ENCODE measurements around the gene CIP2A.
A peak's percentile ranks its signal among the peaks of the same experiment; 100 is the strongest.

CIP2A gene

DNA sequence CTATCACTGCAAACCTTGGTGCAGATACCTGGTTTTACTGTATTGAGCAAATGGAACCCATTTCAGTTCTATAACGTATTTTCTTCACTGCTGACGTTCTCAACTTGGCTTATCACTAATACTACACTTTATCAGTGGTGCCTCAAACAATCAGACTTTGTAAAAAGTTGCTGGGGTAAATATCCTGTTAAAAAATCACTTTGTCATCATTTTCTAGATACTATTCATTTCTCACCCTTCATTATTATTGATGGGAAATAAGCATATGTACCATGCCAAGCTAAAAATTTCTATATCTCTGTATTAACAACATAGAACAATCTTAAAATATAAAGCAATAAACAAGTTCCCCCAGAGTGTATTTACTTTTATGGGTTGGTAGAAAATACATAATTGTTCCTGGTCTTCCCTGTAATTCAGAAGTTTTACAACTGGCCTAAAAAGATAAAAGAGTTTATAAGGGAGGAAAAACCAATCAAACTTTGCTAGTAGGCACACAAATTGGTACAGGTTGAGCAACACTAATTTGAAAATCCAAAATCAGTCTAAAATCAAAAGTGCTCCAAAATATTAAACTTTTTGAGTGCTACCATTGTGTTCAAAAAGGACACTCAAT lies 33.2 kb downstream of the CIP2A start:
- DNase-seq = no peak

GRCh38 chr3:108554913-108555571 lies 34.2 kb downstream of the CIP2A start:
- no peak for DNase-seq

DNA sequence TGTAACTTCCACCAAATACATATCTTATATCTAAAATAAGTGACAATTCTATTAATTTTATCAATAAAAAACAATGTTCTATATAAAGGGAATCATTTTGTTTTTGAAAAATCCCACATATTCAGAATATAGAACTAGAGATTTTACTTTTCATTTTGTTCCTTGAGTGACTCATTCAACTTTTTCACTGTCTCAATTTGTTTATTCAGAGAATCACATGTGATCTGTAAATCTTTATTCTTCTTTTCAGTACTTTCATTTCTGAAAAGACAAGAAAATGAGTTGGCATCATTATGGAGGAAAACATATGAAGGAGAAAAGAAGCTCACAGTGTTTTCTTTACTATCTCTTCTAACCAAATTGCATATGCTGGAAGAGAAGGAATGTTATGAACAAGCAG lies 35.0 kb downstream of the CIP2A start:
- no peak for DNase-seq

DNA sequence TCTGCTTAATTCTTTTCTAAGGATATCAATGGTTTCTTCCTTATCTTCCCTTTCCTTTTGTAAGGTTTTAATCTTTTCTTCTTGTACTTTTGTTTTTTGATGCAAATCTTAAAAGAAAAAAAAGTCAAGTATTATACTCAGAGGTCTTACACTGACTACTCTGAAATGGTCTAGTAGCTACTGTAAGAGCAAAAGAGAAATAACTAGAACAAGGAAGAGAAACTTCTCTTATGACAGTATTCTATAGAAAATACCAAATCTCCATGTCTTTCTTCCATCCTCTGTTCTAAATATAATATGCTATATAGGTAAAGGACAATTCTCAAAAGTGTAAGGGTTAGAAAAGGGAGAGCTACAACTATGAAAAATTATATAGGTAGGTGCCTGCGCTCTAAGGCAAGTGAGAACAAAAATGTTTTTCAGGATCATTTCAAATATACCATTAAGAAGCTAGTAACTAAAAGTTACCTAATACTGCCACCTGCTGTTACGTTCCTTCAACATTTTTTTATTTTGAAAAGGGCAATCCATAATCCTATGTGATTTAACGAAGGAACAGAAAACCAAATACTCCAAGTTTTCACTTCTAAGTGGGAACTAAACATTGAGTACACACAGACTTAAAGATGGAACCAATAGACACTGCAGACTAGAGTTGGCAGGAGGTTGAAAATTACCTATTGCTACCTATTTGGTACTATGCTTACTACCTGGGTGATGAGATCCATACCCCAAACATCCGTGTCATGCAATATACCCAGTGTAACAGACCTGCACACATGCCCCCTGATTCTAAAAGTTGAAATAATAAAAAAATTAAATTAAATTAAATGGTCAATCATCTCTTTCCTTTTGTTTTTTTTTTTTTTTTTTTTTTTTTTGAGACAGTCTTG lies 36.7 kb downstream of the CIP2A start:
- DNase-seq = peak; percentile 67

DNA sequence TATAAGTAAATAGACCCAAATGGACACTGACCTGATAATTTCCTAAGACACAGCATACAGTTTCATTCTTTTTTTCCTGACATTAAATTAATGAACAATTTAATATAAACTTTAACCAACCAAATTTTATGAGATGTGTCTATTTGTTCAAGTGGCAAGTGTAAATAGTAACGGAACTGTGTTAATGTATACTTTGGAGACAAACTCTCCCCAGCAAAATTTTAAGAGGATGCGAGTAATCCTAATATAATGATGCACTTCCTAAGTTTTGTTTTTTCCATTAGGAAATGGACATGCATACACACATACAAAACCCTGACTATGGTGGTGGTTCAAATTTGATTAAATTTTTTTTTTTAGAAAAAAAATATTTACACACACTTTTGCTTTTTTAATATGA lies 40.4 kb downstream of the CIP2A start:
- no peak for DNase-seq

GRCh38 chr3:108548304-108548703 lies 40.9 kb downstream of the CIP2A start:
- no peak for DNase-seq

GRCh38 chr3:108546692-108547091 lies 42.5 kb downstream of the CIP2A start:
- DNase-seq = no peak

- DNase-seq = no peak
Observed at GRCh38 chr3:108546247-108546646, 43.0 kb downstream of the CIP2A start.

DNA sequence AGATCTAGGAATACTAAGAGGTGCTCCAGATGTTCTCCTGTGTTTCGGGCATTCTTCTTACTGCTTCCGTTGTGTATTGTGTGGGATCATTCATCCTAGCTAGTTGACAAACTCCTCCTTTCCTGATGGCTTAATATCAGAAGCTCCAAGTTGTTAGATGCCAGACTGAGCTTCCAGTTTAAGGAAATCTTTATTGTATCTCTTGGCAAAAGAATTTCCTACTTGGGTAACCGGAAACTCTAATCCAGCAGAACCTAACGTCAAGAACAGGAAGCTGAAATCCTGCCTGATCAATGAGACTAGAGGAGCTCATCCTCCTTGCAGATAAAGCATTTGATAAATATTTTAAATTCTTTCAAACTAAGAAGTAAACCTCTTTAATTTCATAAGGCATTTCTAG lies 51.2 kb downstream of the CIP2A start:
- DNase-seq = no peak

DNA sequence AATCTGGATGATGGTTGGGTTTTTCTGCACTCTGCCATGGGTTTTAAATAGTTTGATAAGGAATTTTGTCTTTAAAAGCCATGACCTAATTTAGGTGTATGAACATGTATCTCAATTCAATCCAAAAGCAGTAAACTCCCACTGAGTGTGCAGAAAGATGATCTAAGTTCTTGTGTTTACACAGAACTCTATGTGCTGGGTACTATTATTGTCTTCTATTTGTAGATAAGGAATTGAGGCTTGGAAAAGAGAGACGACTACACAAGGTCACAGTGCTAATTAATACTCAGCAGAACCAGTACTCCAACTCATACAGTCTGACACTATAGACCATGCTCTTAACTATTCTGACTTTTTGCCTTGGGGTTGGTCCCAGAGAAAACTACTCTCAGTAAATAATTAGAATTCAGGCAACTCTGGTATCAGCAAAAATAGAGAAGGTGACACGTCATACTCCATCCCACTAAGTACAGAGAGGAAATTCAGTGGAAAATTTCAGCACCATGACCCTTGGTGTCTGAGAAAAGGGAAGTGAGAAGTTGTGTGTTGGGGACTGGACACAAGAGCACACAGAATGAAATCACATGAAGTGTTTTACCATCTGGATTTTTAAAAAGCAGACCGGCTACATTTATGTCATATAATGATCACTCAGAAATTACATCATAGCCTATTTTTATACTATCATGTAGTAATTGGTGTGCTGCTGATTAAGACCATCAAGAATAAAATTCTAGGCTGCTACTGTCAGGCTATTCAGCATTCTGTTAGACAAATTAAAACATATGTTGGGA lies 60.6 kb downstream of the CIP2A start:
- no peak for DNase-seq

GRCh38 chr3:108527817-108528216 lies 61.4 kb downstream of the CIP2A start:
- no peak for DNase-seq

- no peak for DNase-seq
Observed at GRCh38 chr3:108527109-108527508, 62.1 kb downstream of the CIP2A start.

DNA sequence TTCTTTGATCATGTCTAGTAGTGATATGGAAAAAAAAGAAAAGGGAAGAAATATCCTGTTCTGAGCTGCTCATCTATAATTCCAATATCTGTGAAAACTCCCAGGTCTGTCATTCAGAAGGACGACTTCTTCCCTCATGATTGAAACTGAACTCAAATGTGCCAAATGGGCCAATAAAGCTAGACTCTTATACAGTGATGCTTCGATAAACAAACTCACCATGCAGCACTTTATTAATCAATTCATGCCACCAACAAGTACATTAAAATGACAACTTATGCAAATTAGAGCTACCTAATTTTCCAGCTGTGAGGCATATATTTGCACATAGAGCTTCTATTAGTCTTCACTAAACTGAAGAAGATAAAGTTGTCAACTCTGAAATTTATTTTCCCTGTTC lies 63.3 kb downstream of the CIP2A start:
- no peak for DNase-seq

DNA sequence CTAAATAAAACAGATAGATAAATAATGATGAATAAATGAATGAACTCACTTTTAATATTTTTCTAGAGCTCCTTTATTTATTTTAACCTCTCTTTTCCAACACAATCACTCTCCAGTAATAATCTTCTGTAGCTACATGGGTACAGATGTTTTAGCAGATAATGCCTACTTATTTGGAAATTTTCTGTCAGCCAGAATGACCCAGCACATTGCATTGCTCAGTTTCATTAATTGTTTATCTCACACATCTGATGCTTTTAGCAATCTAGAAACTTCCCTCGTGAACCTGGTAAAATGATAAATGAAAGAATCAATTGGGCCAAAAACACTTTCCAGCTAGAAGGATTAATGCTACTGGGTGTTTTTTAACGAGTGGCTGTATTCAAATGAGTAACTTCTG lies 64.0 kb downstream of the CIP2A start:
- DNase-seq = no peak

DNA sequence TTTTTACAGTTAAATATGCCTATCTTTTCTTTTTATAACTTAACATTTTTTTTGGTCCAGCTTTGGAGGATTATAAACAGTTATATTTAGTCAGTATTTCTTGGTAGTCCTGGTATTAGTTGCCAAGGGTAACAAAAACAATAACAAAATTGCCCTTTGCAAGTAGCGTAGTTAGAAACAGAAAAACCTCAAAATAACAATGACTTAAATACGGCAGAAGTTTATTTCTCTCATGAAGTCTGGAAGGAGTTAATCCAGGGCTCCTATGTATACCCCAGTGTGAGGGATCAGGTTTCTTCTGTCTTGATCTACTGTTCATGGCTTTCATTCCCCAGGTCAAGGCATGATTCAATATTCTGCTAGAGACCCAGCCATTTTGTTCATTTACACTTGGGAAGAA lies 64.7 kb downstream of the CIP2A start:
- peak; percentile 17 for DNase-seq

- DNase-seq = peak; percentile 26
Observed at GRCh38 chr3:108518895-108519294, 70.3 kb downstream of the CIP2A start.

GRCh38 chr3:108516881-108517280 lies 72.4 kb downstream of the CIP2A start:
- DNase-seq = no peak

DNA sequence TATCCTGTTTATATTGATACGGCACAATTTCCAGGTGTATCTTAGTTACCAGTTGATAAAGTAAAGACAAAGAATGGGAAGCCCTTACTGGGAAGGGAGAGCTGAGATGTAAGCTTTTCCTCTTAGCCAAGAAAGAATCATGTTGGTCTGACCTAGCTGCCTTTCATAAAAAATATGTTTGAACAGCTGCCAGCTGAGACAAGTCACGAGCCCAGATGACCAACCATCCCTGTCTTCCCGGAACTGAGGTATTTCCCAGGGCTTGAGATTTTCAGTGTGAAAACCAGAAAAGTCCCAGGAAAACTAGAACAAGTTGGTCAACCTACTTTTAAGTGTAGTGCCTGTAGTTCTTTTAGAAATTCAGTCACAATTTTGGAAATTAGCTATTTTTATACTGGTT lies 75.3 kb downstream of the CIP2A start:
- peak; percentile 88 for DNase-seq

GRCh38 chr3:108512671-108513070 lies 76.6 kb downstream of the CIP2A start:
- DNase-seq = no peak

DNA sequence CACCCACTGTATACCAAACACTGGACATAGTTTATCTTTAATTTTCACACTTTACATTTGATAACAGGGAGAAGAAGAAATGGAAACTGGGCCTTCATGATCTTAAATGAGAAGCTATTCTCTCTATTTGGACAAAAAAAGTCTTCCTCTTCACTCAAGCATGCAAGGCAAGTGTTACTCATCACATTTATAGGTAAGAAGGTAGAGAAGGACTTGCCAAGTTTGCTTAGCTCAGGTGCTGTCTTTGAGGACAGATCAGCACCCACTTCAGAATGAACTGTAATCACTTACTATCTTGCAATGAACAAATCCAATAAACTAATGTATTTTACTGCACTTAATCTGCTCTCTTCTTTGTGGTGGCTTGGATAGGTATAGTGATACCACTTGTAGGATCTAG lies 77.7 kb downstream of the CIP2A start:
- no peak for DNase-seq

- DNase-seq = no peak
Observed at GRCh38 chr3:108511055-108511454, 78.2 kb downstream of the CIP2A start.

DNA sequence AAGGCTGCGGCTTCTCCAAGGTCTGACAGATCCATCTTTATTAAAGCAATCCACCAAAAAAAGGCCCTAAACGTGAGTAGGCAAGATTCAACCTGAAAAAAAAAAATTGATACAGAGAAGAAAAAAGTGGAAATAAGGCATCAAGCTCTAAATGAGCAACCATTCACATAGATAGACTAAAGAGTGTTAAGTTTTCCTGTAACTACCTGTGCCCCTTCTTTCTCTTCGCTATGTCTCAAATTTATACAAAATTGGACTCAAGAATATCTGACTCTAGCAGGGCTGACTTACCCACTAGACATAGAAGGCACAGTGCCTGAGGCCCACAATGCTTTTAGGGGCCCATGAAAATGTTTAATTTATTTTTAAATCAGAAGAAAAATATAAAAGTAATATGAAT lies 78.7 kb downstream of the CIP2A start, which contains the start of gene MYH15:
Gene MYH15, minus strand, starts transcription at position 101 of the 400 bp plus-strand sequence. Its CDS starts 66 bp downstream, at position 35.
- DNase-seq = no peak

DNA sequence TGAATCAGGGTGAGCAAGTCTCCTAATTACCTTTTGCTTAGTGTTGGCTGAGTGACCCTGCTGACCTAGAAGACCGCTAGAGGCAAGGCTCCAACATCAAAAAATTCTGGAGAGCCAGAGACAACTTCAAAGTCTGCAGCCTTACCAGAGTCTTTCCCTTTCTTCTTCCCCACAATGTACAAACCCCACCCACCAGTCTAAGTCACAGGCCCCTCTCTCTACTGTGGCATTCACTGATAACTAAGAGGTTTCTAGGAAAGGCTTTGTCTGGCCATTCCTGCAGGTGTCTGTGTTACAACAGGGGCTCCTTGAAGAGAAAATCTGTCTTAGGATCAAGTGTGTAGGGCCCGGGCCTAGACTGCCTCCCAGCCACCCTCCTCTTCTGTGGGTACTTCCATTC lies 79.4 kb downstream of the CIP2A start:
- no peak for DNase-seq

Data from DMS53 (cell line).